ENCODE results near the gene AGR3. TPM values are rescaled to one million over a fixed set of nuclear protein-coding genes. Genes with fewer than 3 reads are reported as not detected.
"Not testable (repeated sequence)": the region's sequence is repeated elsewhere in the genome, so short reads cannot be mapped to it uniquely, and the experiment has no call there.

Gene AGR3
- total RNA-seq, 1 donor from 2014 or later = not detected

GRCh38 chr7:16875861-16876260, 5.9 kb downstream of the AGR3 start:
- Mint-ChIP-seq H3K36me3 (no peaks in the 10 kb centered on the region), H3K4me1 (no peaks in the 10 kb centered on the region), H3K4me3 (no peak overlapping the region), H3K27me3 (ENCODE audit: insufficient read depth, low read depth) (no peaks in the 10 kb centered on the region), H3K9me3 (no peaks in the 10 kb centered on the region), H3K27ac (no peak overlapping the region)
- H3K36me3 ChIP-seq = no peaks in the 10 kb centered on the region
- no peaks in the 10 kb centered on the region for H3K9me3 ChIP-seq (ENCODE audit: low read depth)
- peak overlapping the region; percentile 26 for H2AFZ ChIP-seq (replicated peaks)
- no peak for DNase-seq (ENCODE audit: low spot score)
- H3K4me1 ChIP-seq = no peaks in the 10 kb centered on the region
- H3K79me2 ChIP-seq (ENCODE audit: low read depth) = no peaks in the 10 kb centered on the region
- no peak overlapping the region for H3K9ac ChIP-seq
- H3F3A ChIP-seq (ENCODE audit: low read depth) = no peaks in the 10 kb centered on the region
- H4K20me1 ChIP-seq (ENCODE audit: low read depth) = no peaks in the 10 kb centered on the region
- H3K27ac ChIP-seq = no peak overlapping the region
- TF ChIP-seq, protein P1, sequence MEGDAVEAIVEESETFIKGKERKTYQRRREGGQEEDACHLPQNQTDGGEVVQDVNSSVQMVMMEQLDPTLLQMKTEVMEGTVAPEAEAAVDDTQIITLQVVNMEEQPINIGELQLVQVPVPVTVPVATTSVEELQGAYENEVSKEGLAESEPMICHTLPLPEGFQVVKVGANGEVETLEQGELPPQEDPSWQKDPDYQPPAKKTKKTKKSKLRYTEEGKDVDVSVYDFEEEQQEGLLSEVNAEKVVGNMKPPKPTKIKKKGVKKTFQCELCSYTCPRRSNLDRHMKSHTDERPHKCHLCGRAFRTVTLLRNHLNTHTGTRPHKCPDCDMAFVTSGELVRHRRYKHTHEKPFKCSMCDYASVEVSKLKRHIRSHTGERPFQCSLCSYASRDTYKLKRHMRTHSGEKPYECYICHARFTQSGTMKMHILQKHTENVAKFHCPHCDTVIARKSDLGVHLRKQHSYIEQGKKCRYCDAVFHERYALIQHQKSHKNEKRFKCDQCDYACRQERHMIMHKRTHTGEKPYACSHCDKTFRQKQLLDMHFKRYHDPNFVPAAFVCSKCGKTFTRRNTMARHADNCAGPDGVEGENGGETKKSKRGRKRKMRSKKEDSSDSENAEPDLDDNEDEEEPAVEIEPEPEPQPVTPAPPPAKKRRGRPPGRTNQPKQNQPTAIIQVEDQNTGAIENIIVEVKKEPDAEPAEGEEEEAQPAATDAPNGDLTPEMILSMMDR (IDR thresholded peaks at IDR 0.05) = no peak
- no peak for TF ChIP-seq EZH2phosphoT487 (IDR thresholded peaks at IDR 0.05)
- no peak for TF ChIP-seq EZH2 (IDR thresholded peaks at IDR 0.05)
- H3K27me3 ChIP-seq = no peaks in the 10 kb centered on the region
- no peak overlapping the region for H3K4me3 ChIP-seq
- no peak overlapping the region for H3K4me2 ChIP-seq

DNA sequence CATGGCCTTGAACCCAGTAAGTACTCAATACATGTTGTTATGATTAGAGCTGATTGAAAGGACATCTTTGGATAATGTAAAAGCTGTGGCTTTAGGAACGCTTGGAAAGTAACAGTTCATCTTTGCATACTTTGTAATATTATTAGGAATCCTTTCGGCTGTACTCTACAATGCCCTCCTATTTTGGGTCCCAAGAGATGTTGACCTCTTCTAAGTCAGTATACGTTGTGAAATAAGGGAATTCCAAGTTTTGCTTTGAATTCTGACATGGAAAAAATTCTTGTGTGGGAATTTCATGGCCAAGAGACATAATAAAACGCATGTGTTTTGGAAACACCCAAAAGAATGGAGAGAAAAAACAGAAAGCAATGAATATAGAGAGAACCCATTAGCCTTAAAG, 7.7 kb downstream of the AGR3 start:
- no peak overlapping the region for H3K4me3 Mint-ChIP-seq
- H3K36me3 ChIP-seq = no peaks in the 10 kb centered on the region
- no peaks in the 10 kb centered on the region for H3K9me3 Mint-ChIP-seq
- no peak overlapping the region for H3K27ac Mint-ChIP-seq
- H3K4me1 ChIP-seq = no peaks in the 10 kb centered on the region
- no peaks in the 10 kb centered on the region for H3K4me1 Mint-ChIP-seq
- H3K27me3 ChIP-seq = no peaks in the 10 kb centered on the region
- TF ChIP-seq EZH2phosphoT487 (IDR thresholded peaks at IDR 0.05) (no peak), EZH2 (IDR thresholded peaks at IDR 0.05) (no peak)
- TF ChIP-seq, protein P1 (IDR thresholded peaks at IDR 0.05) = no peak
- no peak overlapping the region for H3K9ac ChIP-seq
- H3K27me3 Mint-ChIP-seq (ENCODE audit: insufficient read depth, low read depth) = no peaks in the 10 kb centered on the region
- H3K36me3 Mint-ChIP-seq = no peaks in the 10 kb centered on the region
- no peaks in the 10 kb centered on the region for H4K20me1 ChIP-seq (ENCODE audit: low read depth)
- H3K4me2 ChIP-seq = no peak overlapping the region
- H3K4me3 ChIP-seq = no peak overlapping the region
- H3K9me3 ChIP-seq (ENCODE audit: low read depth) = no peaks in the 10 kb centered on the region
- no peaks in the 10 kb centered on the region for H3F3A ChIP-seq (ENCODE audit: low read depth)
- no peak overlapping the region for H2AFZ ChIP-seq (replicated peaks)
- no peak overlapping the region for H3K27ac ChIP-seq
- no peak for DNase-seq (ENCODE audit: low spot score)
- no peaks in the 10 kb centered on the region for H3K79me2 ChIP-seq (ENCODE audit: low read depth)

- Mint-ChIP-seq H3K27ac (no peak overlapping the region), H3K27me3 (ENCODE audit: insufficient read depth, low read depth) (no peaks in the 10 kb centered on the region), H3K4me1 (no peaks in the 10 kb centered on the region), H3K36me3 (no peaks in the 10 kb centered on the region), H3K4me3 (no peak overlapping the region), H3K9me3 (no peaks in the 10 kb centered on the region)
- no peak for DNase-seq (ENCODE audit: low spot score)
- Histone ChIP-seq H3K4me2 (no peak overlapping the region), H3K27me3 (no peaks in the 10 kb centered on the region), H3K9me3 (ENCODE audit: low read depth) (no peaks in the 10 kb centered on the region), H3K27ac (no peak overlapping the region), H3K4me3 (no peak overlapping the region), H2AFZ (replicated peaks) (no peak overlapping the region), H3F3A (ENCODE audit: low read depth) (no peaks in the 10 kb centered on the region), H3K4me1 (no peaks in the 10 kb centered on the region), H4K20me1 (ENCODE audit: low read depth) (no peaks in the 10 kb centered on the region), H3K79me2 (ENCODE audit: low read depth) (no peaks in the 10 kb centered on the region), H3K9ac (no peak overlapping the region), H3K36me3 (no peaks in the 10 kb centered on the region)
- TF ChIP-seq EZH2phosphoT487 (IDR thresholded peaks at IDR 0.05) (no peak), EZH2 (IDR thresholded peaks at IDR 0.05) (no peak)
- TF ChIP-seq, protein P1 (IDR thresholded peaks at IDR 0.05) = no peak
Measured at GRCh38 chr7:16867328-16867727, 14.5 kb downstream of the AGR3 start.

- not testable (repeated sequence) for H3K27ac ChIP-seq; H3K36me3 Mint-ChIP-seq; H3K9me3 ChIP-seq (ENCODE audit: low read depth); H3F3A ChIP-seq (ENCODE audit: low read depth); H3K9me3 Mint-ChIP-seq; H3K4me3 ChIP-seq; H3K4me3 Mint-ChIP-seq; DNase-seq (ENCODE audit: low spot score); H3K27ac Mint-ChIP-seq; H4K20me1 ChIP-seq (ENCODE audit: low read depth); H2AFZ ChIP-seq (replicated peaks); H3K4me2 ChIP-seq; H3K4me1 Mint-ChIP-seq; H3K27me3 ChIP-seq; H3K36me3 ChIP-seq; H3K79me2 ChIP-seq (ENCODE audit: low read depth); H3K9ac ChIP-seq; H3K27me3 Mint-ChIP-seq (ENCODE audit: insufficient read depth, low read depth)
- H3K4me1 ChIP-seq = peaks cover 10% of the 10 kb centered on the region
Measured at GRCh38 chr7:16853189-16853588, 28.6 kb downstream of the AGR3 start.

Measured in neural progenitor cell (in vitro differentiated cells).